Measurements from ENCODE around the gene AARS2. TPM values are rescaled to one million over a fixed set of nuclear protein-coding genes. Genes with fewer than 3 reads are reported as not detected.

The AARS2 gene
- total and polyA plus RNA-seq, 2 of the 8 experiments (the other 6 are each of a cell fraction or from before 2014, with no cell fraction given): 8.6 to 20.4 TPM

DNA sequence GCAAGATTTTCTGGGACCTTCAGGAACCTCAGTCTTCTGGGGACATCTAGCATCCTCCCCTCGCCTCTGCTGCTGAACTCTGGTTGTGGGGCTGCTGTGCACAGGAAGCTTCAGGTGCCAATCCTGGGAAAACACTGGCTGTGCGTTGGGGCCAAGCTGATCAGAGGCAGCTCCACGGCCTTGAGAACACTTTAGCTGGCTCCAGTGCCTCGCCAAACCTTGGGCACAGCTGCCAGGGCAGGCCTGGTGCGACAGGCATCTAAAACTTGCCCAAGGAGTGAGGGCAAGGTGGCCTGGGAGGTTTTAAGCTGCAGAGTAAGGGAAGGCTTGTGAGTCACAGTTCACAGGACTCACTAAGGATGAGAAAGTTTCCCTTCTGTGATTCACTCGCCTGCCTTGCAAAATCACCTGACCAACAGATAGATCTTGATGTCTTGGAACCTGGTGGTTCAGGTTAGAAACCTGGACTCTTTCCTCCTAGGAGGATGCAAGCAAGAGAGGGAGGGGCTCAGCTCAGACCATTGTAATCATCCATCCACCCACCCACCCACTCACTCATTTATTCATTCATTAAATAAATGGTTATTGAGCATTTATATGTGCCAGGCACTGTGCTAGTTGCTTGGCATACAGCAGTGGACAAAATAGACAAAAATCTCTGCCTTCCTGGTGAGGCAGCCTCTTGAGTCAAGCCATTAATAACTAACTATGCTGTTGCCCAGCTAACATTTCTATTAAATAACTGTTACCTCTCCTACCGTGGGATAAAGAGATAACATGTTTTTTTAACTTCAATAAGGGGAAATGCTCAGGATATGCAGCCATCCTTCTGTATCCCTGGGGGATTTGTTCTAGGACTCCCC lies 26.8 kb upstream of the AARS2 start (continued):
- TF ChIP-seq MAFK (IDR thresholded peaks at IDR 0.05; ENCODE audit: low read depth, low read length) (no peak), RBBP5 (IDR thresholded peaks at IDR 0.05; ENCODE audit: borderline replicate concordance, low read depth, low read length) (no peak), HDAC6 (IDR thresholded peaks at IDR 0.05; ENCODE audit: low read depth, low read length) (no peak), FOSL1 (IDR thresholded peaks at IDR 0.05; ENCODE audit: insufficient read depth, low read depth, low read length) (no peak), BCL11A (IDR thresholded peaks at IDR 0.05; ENCODE audit: low read depth in 2 of 2, low read length in 2 of 2) (no peak)
- TF ChIP-seq, protein P1, sequence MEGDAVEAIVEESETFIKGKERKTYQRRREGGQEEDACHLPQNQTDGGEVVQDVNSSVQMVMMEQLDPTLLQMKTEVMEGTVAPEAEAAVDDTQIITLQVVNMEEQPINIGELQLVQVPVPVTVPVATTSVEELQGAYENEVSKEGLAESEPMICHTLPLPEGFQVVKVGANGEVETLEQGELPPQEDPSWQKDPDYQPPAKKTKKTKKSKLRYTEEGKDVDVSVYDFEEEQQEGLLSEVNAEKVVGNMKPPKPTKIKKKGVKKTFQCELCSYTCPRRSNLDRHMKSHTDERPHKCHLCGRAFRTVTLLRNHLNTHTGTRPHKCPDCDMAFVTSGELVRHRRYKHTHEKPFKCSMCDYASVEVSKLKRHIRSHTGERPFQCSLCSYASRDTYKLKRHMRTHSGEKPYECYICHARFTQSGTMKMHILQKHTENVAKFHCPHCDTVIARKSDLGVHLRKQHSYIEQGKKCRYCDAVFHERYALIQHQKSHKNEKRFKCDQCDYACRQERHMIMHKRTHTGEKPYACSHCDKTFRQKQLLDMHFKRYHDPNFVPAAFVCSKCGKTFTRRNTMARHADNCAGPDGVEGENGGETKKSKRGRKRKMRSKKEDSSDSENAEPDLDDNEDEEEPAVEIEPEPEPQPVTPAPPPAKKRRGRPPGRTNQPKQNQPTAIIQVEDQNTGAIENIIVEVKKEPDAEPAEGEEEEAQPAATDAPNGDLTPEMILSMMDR (IDR thresholded peaks at IDR 0.05; ENCODE audit: control extremely low read depth in 1 of 3, insufficient read depth in 1 of 3, low read depth in 1 of 3, low read length in 3 of 3): no peak
